ENCODE measurements around the gene TLE3. TPM values are rescaled to one million over a fixed set of nuclear protein-coding genes. Genes with fewer than 3 reads are reported as not detected.

The TLE3 gene
- total and polyA plus RNA-seq, 2 of the 4 experiments (the other 2 are of a cell fraction), result 6.5 to 16.3 TPM

DNA sequence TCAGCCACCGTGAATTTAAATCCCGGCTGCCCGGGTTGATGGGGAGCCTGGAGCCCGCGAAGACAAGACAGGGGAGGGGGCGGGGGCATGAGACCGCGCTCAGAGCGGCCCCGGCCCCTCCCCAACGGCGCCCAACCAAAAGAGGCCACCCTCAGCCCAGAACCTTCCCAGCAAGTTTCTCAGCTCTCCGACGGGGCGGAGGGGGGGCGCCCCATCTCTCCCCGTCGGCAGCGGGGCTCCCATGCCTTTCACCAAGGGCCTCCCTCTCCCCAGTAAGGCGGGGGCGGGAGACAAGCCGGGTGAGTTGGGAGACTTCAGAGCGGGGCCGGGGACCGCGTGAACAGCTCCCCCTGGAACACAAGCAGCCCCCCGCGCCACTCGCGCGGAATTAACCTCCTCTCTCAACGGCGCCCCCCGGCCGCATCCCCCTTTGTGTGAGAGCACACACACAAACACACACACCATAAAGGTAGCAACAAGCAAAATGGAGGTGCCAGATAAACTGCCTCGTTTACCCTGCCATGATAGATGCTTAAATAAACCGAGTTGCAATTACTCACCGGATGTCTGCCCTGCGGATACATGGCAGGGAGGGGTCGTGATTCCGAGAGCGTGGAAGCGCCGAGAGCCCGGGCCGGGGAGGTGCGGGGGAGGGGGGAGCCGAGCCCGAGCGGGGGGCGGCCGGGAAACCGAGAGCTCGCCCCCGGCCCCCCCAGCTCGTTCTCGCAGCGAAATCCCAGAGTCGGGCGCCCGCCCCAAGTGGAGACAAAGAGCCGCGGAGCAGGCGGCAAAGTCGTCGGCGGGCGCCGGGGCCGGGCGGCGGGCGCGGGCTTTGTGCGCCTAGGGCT is 1.3 kb downstream of the TLE3 start:
- Histone ChIP-seq H3K4me3 (ENCODE audit: insufficient read depth, low read depth, low read length) (peak overlapping the region; percentile 94), H3K9ac (ENCODE audit: low read depth, low read length) (peak overlapping the region; percentile 79), H3K14ac (replicated peaks; ENCODE audit: low read depth, low read length) (peak overlapping the region; percentile 90), H4K20me1 (ENCODE audit: insufficient read depth, low read length) (peaks cover 35% of the 10 kb centered on the region), H3K9me1 (ENCODE audit: insufficient read depth, low read length) (peaks cover 17% of the 10 kb centered on the region), H3K23ac (ENCODE audit: low read depth, low read length) (peak overlapping the region; percentile 89), H3K18ac (ENCODE audit: low read depth, low read length) (peak overlapping the region; percentile 28), H3K79me1 (ENCODE audit: low read depth in 1 of 2, low read length in 2 of 2) (peaks cover 16 to 38% of the 10 kb centered on the region in 2 experiments; a peak in 3 of 4 replicates), H2AFZ (replicated peaks; ENCODE audit: low read length, poor library complexity) (peak overlapping the region; percentile 88), H3K4me1 (ENCODE audit: control insufficient read depth, insufficient read depth, low read length) (peaks cover 36% of the 10 kb centered on the region), H3K4me2 (ENCODE audit: low read depth, low read length) (peak overlapping the region; percentile 59), H3K27ac (ENCODE audit: insufficient read depth, low read length) (peak overlapping the region; percentile 73), H4K8ac (ENCODE audit: low read depth in 2 of 2, low read length in 2 of 2) (peak overlapping the region in 1 of 2 experiments; percentile 57; a peak in 1 of 4 replicates), H2BK120ac (ENCODE audit: low read depth, low read length) (peak overlapping the region; percentile 30; the same call in 1 of the 2 replicates), H2BK5ac (ENCODE audit: low read depth, low read length, poor library complexity, severe bottlenecking) (peak overlapping the region; percentile 69), H3K27me3 (ENCODE audit: control insufficient read depth, insufficient read depth, low read length) (no peaks in the 10 kb centered on the region), H4K91ac (ENCODE audit: insufficient read depth, low read depth, low read length) (no peak overlapping the region; the same call in 1 of the 2 replicates), H3K9me3 (ENCODE audit: control insufficient read depth, insufficient read depth, low read length) (no peaks in the 10 kb centered on the region), H3K56ac (ENCODE audit: extremely low read depth, insufficient read depth, low read length) (peak overlapping the region; percentile 53; the same call in 1 of the 2 replicates), H3K36me3 (ENCODE audit: control insufficient read depth, insufficient read depth, low read length) (peaks cover 9% of the 10 kb centered on the region), H2AK5ac (ENCODE audit: low read depth, low read length) (0 out of 2 replicates have a peak overlapping the region, but pooled peaks have one; percentile 12), H2BK20ac (ENCODE audit: low read depth, low read length) (0 out of 2 replicates have a peak overlapping the region, but pooled peaks have one; percentile 23), H2AK9ac (replicated peaks; ENCODE audit: low read depth, low read length, poor library complexity) (peak overlapping the region; percentile 83), H3K4ac (ENCODE audit: low read depth, low read length) (peak overlapping the region; percentile 49; the same call in 1 of the 2 replicates), H2BK15ac (ENCODE audit: low read depth, low read length) (no peak overlapping the region), H4K5ac (ENCODE audit: low read depth, low read length) (no peak overlapping the region)
- in situ Hi-C loops (cut with MboI; ENCODE audit: low sequenced_read_pairs), result loop anchor here (25.0 kb wide), 1 partner anchor 391 kb away; no protein-coding TSS in a partner anchor
- POLR2A ChIA-PET (ENCODE audit: unreplicated experiment), result no interaction called here
- ATAC-seq (ENCODE audit: low read depth) (no peak; the same call in 1 of the 2 replicates), DNase-seq (peak; percentile 56)
- TF ChIP-seq MXI1 (IDR thresholded peaks at IDR 0.05; ENCODE audit: borderline replicate concordance, low read depth, low read length) (no peak), POLR2A (IDR thresholded peaks at IDR 0.05; ENCODE audit: low read depth, low read length) (peak; percentile 63; the same call in 1 of the 2 replicates)
- 0% methylated on average over 15 of the region's 75 CpGs; no CpG with 5 or more reads in 1 of the 2 experiments for WGBS, 2 experiments (ENCODE audit: extremely low coverage in 2 of 2, insufficient read length in 1 of 2)
- no TSS peak for BruUV-seq (replicated peaks)
- CTCF ChIA-PET, result no interaction called here
- dilution Hi-C loops (cut with HindIII; ENCODE audit: low sequenced_read_pairs, unreplicated experiment), result no loop called here
- intact Hi-C loops (cut with micrococcal nuclease), result loop anchor here (1.0 to 10.0 kb wide), 7 partner anchors 144 to 573 kb away; no protein-coding TSS in a partner anchor
